GM19351 (cell line): ENCODE measurements around the gene ZNF215.
"Not testable (repeated sequence)": the region's sequence is repeated elsewhere in the genome, so short reads cannot be mapped to it uniquely, and the experiment has no call there.

Experiments used
- ATAC-seq: cut with Tn5 transposase; IDR thresholded peaks from one replicate; pipeline ENCODE4 v1.9.1; 2021; ENCODE audit warnings: mild to moderate bottlenecking, moderate library complexity; ENCODE audit not compliant: unreplicated experiment

ZNF215 gene

DNA sequence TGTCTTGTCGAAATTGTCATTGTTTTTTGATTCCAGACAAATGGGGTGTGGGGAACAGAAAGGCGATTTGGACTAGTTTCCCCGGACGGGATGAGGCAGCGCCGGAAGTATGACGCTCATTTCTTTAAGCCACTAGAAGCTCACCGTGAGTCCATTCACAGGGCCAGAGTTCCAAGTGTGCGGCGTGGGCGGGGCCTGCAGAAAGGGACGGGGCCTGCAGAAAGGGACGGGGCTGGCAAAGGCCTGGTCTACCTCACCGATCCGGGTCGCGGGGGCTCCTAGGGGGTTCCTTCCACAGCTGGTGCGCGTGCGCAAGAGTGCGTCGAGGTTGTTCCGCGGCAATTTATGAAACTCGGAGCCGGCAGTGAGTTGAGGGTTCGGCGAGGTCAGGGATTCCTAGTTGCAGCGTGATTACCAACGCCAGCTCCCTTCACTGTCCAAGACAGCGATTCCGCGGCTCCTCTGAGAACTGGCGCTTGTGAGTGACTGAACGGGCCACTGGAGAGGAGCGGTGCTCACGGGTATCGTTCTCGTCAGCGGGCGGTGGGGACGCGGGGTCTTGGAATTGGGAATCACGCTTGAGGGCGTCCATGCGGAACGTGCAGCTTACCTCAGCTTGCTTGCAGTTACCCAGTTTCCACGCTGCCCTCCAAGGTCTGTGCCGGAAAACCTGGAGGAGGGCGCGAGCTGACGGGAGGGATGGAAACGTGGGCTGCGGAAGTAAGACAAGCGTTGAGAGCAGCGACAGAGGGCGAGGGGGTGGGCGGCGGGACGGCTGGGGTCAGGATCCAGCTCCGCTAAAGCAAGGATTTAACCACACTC, at the start of gene ZNF215:
Gene ZNF215, plus strand, starts transcription at position 219 of the 822 bp plus-strand sequence. CDS start 5,847 bp downstream, outside the sequence.
- peak; percentile 68 for ATAC-seq

DNA sequence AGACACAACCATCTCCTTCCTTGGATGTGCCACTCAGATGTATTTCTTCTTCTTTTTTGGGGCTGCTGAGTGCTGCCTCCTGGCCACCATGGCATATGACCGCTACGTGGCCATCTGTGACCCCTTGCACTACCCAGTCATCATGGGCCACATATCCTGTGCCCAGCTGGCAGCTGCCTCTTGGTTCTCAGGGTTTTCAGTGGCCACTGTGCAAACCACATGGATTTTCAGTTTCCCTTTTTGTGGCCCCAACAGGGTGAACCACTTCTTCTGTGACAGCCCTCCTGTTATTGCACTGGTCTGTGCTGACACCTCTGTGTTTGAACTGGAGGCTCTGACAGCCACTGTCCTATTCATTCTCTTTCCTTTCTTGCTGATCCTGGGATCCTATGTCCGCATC, 49.3 kb upstream of the ZNF215 start:
- ATAC-seq, result no peak

DNA sequence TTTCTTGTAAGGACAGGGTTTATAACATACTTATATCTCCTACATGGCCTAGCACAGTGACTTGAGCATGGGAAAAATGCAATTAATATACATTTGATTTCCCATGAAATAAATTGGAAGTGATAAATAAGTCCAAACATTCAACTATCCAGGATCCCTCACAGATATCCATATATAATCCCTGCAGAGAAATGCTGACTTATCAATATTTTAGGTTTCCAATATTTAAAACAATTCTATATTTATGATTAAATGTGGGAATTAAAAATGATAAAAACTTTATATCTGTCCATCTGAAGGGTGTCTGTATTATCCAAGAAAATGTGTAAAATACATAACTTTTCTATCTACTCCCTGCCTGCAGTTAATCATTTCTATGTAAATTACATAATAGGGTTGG, 43.5 kb upstream of the ZNF215 start:
- ATAC-seq, result no peak

DNA sequence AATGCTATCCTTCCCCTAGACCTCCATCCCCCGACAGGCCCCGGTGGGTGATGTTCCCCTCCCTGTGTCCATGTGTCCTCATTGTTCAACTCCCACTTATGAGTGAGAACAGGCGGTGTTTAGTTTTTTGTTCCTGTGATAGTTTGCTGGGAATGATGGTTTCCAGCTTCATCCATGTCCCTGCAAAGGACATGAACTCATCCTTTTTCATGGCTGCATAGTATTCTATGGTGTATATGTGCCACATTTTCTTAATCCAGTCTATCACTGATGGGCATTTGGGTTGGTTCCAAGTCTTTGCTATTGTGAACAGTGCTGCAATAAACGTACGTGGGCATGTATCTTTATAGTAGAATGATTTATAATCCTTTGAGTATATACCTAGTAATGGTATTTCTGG, 38.5 kb upstream of the ZNF215 start:
- not testable (repeated sequence) for ATAC-seq

DNA sequence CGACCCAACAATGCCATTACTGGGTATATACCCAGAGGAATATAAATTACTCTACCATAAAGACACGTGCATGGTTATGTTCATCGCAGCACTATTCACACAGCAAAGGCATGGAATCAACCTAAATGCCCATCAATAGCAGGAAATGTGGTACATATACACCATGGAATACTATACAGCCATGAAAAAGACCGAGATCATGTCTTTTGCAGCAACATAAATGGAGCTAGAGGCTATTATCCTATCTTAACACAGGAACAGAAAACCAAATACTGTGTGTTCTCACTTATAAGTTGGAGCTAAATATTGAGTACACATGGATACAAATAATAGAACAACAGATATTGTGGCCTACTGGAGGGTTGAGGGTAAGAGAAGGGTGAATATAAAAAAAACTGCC, 37.4 kb upstream of the ZNF215 start:
- no peak for ATAC-seq

DNA sequence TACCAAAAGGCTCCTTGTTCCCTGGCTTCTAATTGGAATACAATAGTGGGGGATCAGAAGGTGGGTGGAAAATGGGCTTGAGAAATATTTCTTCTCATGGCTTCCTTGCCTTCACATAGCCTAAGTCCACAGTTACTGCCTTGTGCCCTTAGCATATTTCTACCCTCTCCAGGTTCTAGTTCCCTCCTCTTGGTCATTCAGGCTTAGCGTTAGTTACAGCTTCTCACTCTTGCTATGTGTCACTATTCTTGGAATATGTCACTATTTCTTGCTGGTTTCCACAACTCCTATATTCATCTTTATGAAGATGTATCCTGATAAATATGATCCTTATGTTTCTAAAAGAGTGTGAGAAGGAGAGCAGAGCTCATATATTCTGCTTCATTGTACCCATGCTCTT, 36.4 kb upstream of the ZNF215 start:
- peak; percentile 67 for ATAC-seq

DNA sequence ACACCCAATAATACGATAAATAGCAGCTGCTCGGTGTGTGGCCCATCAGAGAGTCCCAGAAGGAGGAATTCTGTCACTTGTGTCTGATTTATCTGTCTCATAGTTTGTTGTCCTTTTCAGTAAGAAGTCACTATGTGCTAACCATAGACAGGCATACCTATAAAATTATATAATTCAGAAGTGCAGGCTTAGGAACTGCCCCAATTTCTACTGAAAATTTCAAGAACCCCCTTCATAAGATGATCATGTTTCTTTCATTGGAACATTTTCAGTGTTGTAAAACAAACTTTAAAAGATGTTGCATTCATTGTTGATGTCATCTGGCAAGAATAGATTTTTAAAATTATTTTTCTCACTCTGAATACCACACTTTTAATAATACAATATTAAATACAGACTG, 33.8 kb upstream of the ZNF215 start, which contains the start of gene OR2D2:
Gene OR2D2, minus strand, starts transcription at position 101 of the 400 bp plus-strand sequence. Its CDS starts 0 bp downstream, at position 101.
- ATAC-seq, result no peak

DNA sequence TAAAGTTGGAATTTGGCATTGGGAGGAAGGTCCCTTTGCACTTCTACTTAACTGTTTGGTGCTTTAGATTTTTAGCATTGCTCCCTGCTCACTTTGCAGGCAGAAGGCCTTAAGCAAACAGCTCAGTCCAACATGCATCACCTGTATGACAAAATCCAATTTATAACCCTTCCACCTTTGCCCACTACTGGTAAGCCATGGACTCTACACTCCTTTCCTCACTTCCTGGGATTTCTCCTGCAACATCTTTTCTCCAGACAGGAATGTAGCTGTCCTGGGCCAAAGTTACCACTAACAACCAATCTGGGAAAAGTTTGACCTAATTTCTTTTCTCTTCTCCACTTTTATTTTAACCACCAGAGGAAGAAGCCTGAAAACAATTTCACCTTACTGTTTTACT, 32.1 kb upstream of the ZNF215 start:
- no peak for ATAC-seq

DNA sequence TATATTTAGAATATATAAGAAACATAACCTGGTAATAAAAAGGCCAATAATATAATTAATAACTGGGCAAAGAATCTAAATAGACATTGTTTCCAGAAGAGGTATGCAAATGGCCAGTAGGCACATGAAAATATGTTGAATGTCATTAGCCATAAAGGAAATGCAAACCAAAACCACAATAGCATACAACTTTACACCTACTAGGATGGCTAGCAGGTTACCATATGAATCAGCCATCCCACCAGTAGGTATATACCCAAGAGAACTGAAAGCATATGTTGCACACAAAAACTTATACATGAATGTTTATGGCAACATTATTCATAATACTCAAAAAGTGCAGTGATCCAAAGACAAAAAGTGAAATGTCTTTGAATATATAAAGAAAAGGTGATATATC, 31.2 kb upstream of the ZNF215 start:
- peak; percentile 97 for ATAC-seq

DNA sequence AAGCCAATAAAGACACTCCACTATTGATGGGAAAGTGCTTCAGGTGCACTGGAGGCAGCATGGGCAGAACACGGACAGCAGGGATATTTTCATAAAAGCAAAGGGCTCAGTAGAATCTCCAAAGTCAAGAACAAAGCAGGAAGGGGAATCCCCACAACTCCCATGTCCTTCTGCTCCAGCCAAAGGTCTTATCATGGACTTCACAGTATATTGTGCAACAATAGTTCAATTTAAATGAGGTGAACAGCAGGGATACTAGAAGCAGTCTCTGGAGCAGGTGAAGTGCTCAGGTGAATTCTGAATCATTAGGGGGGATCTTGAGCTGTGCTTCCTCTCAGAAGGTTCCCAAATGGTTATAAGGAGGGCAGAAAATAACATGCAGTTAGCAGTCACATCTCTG, 27.3 kb upstream of the ZNF215 start:
- no peak for ATAC-seq

DNA sequence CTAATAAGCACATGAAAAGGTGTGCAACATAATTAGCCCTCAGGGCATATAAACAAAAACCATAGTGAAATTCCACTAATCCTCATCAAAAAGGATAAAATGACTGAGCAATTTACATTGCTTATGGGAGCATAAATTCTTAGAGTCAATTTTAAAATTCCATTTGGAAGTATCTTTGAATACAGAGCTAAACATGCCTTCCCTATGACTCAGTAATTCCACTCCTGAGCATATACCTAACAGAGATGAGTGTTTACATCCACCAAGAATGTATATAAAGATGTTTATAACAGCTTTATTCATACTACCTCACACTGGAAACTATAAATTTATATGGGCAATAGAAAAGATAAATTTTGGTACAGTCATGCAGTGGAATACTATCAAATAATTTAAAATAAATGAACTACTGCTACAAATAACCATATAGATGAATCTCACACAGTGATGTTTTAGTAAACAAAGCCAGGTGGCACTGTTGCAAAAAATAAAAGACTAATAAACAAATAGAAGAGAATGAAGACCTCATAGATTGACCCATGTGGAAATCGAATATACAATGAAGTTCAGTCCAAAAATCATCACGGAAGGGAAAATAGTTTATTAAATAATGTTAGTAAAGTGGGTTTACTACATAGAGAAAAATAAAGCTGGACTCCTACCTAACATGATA, 25.8 kb upstream of the ZNF215 start:
- ATAC-seq, result no peak

DNA sequence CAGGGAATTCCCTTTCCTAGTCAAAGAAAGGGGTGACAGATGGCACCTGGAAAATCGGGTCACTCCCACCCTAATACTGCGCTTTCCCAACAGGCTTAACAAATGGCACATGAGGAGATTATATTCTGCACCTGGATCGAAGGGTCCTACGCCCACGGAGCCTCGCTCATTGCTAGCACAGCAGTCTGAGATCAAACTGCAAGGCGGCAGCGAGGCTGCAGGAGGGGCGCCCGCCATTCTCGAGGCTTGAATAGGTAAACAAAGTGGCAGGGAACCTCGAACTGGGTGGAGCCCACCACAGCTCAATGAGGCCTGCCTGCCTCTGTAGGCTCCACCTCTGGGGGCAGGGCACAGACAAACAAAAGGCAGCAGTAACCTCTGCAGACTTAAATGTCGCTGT, 21.4 kb upstream of the ZNF215 start:
- not testable (repeated sequence) for ATAC-seq

DNA sequence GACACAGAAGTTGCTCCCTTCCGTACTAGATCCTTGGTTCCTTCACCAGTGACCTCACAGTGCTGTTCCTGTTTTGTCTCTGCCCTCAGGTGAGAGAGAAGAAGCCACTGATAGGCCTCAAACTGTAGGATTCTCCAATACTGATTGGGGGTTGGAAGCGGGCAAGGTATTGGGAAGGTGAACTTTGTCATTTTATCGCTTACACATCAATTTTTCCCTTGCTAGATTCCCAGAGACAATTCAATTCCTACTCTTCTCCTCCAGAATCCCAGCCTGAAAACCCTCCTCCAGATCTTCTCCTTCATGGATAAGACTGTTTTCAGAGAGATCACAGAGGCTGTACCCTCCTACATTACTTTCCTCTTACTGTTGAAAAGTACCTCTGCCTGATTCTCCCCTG, 14.8 kb upstream of the ZNF215 start:
- no peak for ATAC-seq

DNA sequence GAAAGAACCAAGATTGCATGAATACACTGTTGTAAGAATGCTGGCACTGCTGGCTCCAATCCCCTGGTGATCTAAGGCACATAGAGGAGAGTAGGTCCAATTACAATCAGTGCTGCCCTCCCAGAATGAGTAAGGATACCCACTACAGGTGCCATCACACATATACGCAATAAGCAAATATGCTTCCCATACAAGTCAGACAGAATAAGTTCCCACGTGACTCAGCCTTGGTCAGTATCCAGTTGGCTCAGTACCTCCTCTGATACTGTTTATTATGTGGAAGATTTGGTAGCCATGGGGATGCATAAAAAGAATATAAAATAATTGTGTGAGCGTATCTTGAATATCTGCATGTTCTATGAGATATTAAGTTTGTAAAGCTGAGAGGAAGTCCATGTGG, 14.3 kb upstream of the ZNF215 start:
- no peak for ATAC-seq

DNA sequence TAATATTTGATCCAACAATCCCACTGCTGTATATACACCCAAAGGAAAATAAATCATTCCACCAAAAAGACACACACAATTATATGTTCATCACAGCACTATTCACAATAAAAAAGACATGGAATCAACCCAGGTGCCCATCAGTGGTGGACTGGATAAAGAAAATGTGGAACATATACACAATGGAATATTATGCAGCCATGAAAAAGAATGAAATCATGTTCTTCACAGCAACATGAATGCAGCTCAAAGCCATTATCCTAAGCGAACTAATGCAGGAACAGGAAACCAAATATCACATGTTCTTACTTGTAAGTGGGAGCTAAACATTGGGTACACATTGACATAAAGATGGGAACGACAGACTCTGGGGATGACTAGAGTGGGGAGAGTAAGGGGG, 6.5 kb upstream of the ZNF215 start:
- no peak for ATAC-seq

DNA sequence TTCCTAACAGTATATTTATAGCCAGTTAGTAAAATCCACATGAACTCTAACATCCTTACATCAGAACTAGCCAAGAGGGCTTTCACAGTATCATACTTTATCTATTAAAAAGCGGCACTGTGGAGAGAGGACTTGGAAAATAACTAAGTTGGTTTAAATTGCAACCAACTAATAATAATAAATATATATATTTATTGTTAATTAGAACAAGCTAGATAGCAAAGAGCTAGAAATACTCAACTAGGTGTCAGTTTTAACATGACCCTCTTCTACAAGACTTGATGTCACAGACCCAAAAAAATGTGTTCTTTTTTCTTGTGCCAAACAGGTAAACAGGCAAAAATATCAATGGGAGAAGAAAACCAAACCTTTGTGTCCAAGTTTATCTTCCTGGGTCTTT, 5.5 kb upstream of the ZNF215 start, which contains the start of gene OR2D3:
Gene OR2D3, plus strand, starts transcription at position 301 of the 400 bp plus-strand sequence. Its CDS starts 0 bp downstream, at position 301.
- ATAC-seq, result no peak

DNA sequence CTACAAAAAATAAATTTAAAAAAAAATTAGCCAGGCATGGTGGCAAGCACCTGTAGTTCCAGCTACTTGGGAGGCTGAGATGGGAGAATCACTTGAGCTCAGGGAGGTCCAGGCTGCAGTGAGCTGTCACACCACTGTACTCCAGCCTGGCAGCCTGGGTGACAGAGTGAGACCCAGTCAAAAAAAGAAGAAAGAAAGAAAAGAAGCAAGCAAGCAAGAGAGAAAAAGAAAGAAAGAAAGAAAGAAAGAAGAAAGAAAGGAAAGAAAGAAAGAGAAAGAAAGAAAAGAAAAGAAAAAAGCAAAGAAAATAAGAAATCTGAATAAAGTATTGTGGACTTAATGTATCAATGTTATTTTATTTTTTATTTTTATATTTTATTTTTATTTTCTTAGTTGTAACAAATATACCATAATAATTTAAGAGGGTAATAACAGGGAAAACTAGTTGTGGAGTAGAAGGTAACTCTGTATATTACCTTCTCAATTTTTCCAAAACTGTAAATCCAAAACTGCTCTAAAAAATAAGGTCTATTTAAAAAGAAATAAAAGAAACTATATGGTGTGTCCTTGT, 1.1 kb upstream of the ZNF215 start:
- ATAC-seq, result no peak

DNA sequence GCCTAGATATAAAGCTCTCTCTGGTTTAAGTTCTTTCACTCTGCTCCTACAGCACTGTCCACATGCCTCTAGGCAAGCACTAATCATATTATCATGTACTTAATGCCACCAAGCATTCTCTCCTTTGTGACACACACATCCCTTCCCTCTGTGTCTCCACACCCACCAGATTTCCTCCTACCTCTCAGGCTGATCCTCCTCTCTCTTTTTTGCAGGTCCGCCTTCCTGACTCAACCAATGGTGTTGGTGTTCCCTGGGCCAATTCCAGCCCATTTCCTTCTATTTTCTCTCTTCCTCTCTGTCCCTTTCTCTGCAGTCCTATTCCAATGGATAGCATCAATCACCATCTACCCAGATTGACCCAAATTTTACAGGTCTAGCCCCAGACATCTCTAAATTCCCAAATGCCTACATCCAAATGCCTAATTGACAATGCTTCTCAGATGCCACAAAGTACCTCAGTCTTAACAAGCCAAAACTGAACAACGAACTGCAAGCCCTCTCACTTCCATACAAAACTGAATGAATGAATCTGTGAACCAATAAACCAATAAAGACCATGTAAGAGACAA, 504 bp upstream of the ZNF215 start:
- peak; percentile 6 for ATAC-seq

DNA sequence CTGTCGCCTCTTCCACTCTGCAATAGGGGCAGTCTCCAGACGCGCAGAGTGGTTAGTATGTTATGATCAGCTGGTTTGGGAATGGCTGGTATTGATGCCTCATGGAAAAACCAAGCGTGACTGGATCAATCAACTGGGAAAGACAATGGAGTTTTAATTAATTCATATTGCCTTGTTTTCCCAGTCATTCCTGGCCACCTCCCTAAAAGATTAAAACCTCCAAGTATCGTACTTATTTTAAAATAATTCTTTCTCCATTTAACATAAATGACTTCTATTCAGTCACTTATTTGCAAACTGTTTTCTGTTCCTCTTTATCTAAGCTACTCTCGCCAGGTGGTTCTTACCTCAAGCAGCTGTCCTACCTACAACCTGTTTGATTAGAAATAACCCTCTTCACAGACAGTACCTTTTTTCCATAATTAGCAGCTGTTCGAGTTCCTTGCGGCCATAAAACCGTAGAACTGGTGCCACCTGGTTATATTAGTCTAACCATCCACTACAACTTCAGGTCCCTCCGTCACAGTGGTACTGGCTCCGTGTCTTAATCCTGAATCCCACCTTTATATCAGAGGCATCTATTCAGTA, 898 bp downstream of the ZNF215 start:
- peak; percentile 71 for ATAC-seq

DNA sequence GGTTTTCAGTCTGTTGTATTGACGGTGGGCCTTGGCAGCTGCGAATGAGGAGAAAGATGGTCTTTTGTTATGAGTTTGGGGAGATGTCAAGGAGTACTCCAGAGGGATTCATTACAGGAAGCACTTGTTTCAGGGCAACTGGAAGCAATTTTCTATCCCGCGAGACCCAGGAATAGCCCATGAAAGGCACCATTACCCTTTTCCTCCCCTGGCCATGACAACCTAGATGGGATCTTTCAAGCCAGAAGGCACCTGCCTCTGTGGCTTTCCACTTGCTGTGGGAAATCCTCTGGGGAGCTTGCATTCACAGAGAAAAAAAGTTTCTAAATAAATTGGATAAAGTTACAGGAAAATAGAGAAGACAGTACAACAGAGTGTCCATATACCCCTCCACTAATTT, 2.7 kb downstream of the ZNF215 start:
- ATAC-seq, result no peak

DNA sequence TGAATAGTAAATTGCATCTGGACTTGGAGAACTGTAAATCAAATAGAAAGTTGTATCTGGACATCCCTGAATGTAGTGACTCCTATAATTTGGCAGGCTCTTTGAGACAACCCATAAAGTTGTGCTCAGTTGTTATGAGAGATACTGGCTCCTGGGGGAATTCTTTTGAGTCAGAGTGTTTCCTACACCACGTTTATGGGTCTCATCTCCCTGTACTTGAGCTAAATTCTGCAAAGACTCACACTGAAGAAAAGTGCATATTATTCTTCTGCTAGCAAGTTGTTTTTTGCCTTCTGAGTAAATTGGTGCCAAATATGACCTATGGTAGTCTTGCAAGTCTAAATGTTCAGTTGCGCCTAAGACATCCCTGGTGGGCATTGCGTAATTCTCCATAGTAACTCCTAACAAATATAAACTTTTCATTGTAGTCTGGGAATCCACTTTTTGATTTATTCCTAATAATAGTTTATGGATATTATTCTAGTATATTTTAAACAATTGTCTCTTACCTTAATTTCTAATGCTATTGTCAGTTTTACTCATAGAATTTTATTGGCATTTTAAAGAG, 5.0 kb downstream of the ZNF215 start:
- ATAC-seq, result no peak
